GM18867 (cell line): Measurements from ENCODE around the gene SNRPE.

ENCODE experiments used
- ATAC-seq: cut with Tn5 transposase; IDR thresholded peaks from one replicate; pipeline ENCODE4 v1.9.1; 2021; ENCODE audit warnings: mild to moderate bottlenecking, moderate library complexity; ENCODE audit not compliant: unreplicated experiment

The SNRPE gene

GRCh38 chr1:203878422-203878821 is 17.0 kb downstream of the SNRPE start:
- ATAC-seq, result no peak

- no peak for ATAC-seq
These were observed 19.2 kb downstream of the SNRPE start for GRCh38 chr1:203880606-203881005.

- no peak for ATAC-seq
These were observed 27.4 kb downstream of the SNRPE start for GRCh38 chr1:203888807-203889251.

- ATAC-seq, result no peak
These were observed 30.6 kb downstream of the SNRPE start for GRCh38 chr1:203891950-203892349.

GRCh38 chr1:203898458-203899352 is 37.3 kb downstream of the SNRPE start:
- ATAC-seq, result no peak

- no peak for ATAC-seq
These were observed 37.9 kb downstream of the SNRPE start for GRCh38 chr1:203899353-203899716.

GRCh38 chr1:203899869-203900714 is 38.7 kb downstream of the SNRPE start:
- no peak for ATAC-seq

GRCh38 chr1:203901581-203901980 is 40.2 kb downstream of the SNRPE start:
- no peak for ATAC-seq

- no peak for ATAC-seq
These were observed 43.9 kb downstream of the SNRPE start for GRCh38 chr1:203905275-203905674.

- no peak for ATAC-seq
These were observed 45.5 kb downstream of the SNRPE start for GRCh38 chr1:203906932-203907331.

GRCh38 chr1:203907901-203908300 is 46.5 kb downstream of the SNRPE start:
- no peak for ATAC-seq

- ATAC-seq, result no peak
These were observed 50.4 kb downstream of the SNRPE start for GRCh38 chr1:203911806-203912205.

GRCh38 chr1:203913073-203913521 is 51.7 kb downstream of the SNRPE start:
- no peak for ATAC-seq

- no peak for ATAC-seq
These were observed 52.9 kb downstream of the SNRPE start for GRCh38 chr1:203914292-203914691.

- no peak for ATAC-seq
These were observed 54.4 kb downstream of the SNRPE start for GRCh38 chr1:203915811-203916210.

GRCh38 chr1:203916756-203917155 is 55.4 kb downstream of the SNRPE start:
- no peak for ATAC-seq
